NK-92 (cell line): ENCODE data around the gene SLC6A7.

Source experiments
- DNase-seq: peaks from one replicate; lab custom pipeline; 2025; ENCODE audit not compliant: unreplicated experiment; lab: John Stamatoyannopoulos, UW

Gene SLC6A7

DNA sequence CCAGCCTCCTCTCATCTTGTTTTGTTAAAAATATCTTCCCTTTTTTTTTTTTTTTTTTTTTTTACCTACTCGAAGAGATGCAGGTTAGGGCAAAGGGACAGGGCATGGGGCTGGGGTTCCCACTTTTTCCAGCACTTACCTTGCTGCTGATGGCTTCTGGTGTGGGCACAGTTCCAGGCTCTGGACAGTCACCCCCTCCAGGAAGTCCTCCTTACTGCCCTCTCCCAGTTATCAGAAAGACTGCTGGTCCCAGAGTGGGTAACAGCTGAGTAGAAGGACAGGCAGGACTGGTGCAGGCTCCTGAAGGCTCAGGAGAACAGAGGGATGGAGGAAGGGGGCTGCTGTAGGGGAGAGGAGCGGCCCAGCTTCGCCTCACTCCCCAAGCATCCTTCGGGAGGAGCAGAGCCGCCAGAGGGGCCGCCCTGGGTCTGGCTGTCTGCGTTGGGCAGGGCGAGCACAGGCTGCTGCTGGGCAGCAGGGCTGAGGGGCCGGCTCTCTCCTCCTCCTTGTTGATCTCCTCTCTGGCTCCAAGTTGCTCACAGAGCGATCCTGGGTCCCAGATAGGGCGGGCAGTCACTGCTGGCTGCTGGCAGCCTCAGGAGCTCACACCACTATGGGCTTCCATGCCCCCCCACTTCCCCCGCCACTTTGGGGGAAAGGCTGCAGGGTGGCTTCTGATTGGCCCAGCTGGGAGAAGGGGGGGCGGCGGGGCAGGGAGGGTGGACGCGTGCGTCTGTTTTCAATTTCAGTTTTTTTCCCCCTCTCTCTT, 34.4 kb upstream of the SLC6A7 start, which contains the start of gene PDGFRB:
TSS of gene PDGFRB (minus strand) at position 588 of the 769 bp plus-strand sequence. CDS start 18,798 bp downstream, outside the sequence.
- no peak for DNase-seq

DNA sequence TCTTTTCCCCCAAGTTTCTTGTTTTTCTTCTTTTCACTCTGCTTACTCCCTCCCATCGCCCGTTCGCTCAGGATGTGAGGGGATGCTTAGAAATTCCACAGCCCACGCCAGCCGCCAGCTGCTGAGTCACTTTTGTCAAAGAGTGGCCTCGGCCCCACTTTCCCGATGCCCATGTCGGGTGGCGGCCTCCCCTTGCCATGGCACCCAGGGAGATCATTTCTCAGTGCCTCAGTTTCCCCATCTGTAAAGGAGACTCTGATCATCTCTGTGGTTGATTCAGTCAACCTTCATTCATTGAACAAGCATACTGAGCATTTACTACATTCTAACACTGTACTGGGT, 33.9 kb upstream of the SLC6A7 start:
- DNase-seq, result no peak

GRCh38 chr5:150156540-150156939, 33.3 kb upstream of the SLC6A7 start:
- DNase-seq, result no peak

GRCh38 chr5:150157168-150157567, 32.7 kb upstream of the SLC6A7 start:
- DNase-seq, result no peak

DNA sequence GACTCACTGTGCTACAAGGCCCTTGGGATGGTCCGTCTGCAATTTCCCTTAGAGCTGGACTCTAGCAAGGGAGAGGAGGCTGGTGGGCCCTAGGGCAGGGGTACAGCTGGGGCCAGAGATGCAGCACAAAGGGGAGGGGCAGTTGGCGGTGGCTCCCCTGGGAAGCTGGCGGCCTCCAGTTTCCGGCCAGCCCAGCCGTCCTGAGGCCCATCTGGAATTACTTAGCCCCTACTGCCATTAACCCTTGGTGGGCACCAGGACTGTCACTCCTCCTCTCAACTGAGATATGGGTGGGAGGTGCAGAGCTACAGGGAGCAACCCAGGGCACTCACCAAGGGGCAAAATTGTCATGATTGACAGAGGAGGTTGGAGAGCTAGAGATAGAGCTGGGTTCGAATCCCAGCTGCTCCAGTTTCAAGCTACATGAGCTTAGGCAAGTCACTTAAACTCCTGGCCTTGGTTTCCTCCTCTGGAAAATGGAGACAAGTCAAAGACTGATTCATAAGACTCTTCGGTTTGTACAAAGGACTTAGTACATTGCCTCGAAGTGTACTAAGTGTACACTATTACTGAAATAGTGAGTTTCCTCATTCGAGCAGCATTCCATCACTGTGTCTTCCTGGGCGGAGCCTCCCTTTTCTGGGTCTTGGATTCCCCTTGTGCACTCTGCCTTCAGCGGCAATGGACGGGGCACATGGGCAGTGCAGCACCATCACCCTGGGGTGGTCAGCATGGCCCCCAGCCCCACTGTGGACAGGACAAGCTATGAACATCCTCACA, 31.5 kb upstream of the SLC6A7 start:
- DNase-seq, result no peak

GRCh38 chr5:150159031-150159430, 30.8 kb upstream of the SLC6A7 start:
- no peak for DNase-seq

DNA sequence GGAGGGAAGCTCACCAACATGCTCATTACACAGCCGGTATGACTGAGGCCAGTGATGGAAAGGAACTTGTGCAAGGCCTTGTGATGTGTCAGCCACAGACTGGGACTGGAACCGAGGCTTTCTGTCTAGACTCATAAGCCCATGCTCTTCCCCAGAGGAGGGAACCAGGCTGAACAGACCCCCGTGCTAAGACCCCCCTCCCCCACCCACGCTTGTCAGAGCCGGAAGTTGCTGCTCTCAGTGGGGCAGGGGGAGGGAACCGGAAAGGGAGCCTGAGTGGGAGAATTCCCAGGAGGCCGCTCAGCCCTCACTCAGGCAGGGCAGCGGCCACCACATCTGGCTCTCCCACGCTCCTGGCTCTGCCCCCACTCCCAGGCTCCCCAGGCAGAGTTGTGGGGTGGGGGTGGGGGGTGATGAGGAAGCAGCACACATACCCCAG, 30.1 kb upstream of the SLC6A7 start:
- DNase-seq, result no peak

DNA sequence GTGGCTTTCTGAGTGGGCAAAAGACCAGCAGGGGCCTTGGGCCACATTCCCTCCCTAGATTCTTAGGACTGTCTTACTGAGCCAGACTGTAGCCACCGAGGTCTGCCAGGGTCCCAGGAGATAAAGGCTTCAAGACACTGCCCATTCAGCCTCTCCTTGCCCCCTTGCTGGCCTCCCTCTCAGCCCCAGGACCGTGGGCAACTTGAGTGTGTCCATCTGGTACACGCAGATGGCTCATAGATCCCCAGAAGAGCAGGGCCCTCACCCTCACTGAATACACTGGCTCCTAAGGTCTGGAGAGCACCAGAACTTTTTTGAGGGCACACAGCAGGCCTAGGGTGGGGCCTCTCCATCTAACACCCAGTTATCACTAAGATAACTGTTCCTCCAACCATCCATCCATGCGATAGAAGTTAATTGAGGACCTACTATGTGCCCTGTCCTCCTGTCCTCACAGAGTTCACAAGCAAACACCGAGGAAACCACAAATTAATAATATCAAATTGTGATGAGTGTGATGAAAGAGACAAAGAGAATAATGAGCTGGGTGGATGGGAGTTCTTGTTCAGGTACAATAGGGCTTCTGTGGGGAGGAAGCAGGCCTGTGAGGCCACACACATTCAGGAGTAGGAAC, 29.3 kb upstream of the SLC6A7 start:
- DNase-seq, result no peak

DNA sequence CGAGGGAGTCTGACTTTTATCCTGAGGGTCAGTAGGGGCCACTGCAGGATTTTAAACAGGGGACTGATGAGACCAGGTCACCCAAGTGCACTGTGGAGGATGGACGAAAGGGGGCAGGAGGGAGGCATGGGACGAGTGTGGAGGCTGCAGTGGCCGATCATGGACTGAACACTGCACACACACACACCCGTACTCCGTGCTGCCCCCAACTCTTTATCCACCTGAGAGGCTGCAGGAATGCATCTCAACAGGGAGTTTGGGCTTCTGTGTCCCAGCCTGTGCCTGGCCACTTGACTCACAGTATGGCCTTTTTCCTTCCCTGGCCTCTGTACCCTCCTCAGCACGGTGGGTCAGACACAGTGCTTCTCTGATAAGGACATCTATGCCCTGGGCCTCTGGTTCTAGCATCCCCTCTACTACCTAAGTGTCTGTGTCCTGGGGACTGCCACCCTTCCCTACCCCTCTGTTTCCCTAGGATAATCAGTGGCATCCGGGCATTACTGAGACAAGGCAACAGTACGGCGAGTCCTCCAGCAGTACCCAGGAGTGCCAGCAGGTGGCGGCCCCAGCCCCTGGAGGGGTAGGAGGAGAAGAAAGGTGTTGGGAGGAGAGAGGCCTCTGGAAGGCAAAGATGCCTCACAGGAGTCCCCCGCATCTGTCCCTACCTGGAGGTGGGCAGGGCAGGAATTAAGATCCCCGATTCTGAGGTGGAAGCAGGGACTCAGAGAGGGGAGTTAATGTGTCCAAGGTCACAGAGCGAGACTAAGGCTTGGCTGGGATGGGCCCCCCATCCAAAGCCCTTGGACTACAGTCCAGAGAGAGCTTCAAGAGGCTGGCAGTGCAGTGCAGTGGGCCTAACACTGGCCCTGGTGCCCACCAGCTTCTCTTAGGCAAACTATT, 28.4 kb upstream of the SLC6A7 start:
- DNase-seq, result no peak

GRCh38 chr5:150162142-150162513, 27.7 kb upstream of the SLC6A7 start:
- DNase-seq, result no peak

DNA sequence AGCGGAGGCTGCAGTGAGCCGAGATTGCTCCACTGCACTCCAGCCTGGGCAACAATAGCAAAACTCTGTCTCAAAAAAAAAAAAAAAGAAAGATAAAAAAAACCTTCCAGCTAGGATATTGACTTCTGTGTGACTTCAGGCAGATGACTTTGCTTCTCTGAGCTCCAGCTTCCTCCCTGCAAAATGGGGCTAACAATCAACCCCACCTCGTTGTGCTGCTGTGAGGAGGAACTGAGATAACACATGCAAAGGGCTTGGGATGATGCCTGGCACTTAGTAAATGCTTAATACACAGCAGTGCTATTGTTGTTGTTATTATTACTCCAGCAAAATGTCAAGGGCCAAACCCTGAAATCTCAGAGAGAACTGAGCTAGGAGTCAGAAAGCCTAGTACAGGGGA, 26.8 kb upstream of the SLC6A7 start:
- DNase-seq, result no peak

DNA sequence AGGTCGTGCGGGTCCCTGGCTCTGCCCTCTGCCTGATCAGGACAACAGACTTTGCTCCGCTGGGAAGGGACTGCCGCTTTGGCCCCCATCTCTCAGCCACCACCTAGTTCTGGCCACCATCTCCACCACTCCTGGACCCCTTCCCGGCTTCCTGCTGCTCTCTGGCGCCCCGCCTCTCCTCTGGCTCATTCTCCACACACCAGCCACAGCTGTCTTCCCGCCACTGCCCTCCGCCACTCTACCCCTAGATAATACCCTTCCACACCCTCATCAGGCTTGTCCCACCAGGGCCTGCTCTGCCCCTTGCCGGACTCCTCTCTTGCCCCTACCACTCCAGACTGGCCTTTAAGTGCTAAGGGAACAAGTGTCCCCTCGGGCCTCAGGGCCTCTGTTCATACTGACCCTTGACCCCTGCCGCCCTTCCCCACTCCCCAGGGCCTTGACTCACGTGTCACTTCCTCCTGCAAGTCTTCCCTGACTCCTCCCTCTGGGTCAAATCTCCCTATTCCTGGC, 26.3 kb upstream of the SLC6A7 start:
- DNase-seq, result no peak

GRCh38 chr5:150164211-150164980, 25.5 kb upstream of the SLC6A7 start:
- DNase-seq, result no peak

DNA sequence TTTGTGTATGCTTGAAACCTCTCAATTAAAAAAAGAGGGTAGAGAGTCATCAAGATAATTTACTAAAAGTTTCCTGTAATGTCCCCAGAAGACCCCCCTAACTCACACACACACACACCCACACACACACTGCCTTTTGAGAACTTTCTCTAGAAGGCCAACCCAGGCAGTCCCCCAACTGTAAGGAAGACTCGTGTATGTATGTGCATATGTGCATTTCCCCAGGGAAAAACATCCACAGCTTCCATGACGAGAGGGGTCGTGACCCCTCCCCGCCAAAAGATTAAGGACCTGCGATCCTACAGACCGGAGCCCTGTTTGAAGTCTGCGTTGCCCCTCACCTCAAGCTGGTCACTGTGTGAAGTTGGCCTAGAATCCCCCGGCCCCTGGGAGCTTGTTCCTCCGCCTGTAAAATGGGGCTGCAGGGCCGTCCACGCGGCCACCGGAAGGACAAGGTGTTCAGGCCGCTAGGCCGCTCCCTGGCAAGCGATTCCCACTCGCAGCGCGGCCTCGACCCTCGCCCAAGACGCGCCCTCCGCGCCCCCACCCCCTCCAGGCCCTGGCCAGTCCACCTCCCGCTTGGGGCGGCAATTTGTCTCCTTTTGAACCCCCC, 23.7 kb upstream of the SLC6A7 start:
- no peak for DNase-seq

- DNase-seq, result no peak
Observed at GRCh38 chr5:150166650-150167511, 23.0 kb upstream of the SLC6A7 start, which contains the start of gene CDX1. Gene CDX1 (plus strand): TSS chr5:150166778. CDS start chr5:150166877, 99 bp downstream.

GRCh38 chr5:150167512-150167850, 22.4 kb upstream of the SLC6A7 start:
- no peak for DNase-seq

- DNase-seq, result no peak
Observed at GRCh38 chr5:150167908-150168307, 22.0 kb upstream of the SLC6A7 start.

DNA sequence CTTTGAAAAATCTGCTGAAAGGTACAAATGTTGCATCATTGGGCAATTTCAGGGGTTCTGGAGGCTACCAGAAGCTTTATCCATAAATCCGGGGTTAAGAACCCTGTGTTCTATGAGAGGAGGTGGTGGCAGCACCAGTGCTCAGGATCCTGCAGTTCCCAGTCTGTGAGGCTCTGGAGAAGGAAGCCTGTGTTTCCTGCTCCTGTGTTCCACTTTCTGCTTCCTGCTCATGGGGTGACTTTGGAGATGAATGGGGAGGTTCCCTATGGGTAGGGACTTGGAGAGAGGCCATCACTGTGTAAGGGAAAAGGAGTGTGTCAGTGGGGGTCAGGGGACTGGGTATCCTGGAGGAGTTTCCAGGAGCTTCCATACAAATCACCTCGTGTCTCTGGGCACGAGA, 21.0 kb upstream of the SLC6A7 start:
- DNase-seq, result no peak

GRCh38 chr5:150172145-150172544, 17.7 kb upstream of the SLC6A7 start:
- no peak for DNase-seq
